A673 (cell line): ENCODE data around the gene GNG14. TPM values are rescaled to one million over a fixed set of nuclear protein-coding genes. Genes with fewer than 3 reads are reported as not detected.

Experiments used
- BruUV-seq: library from RNA; stranded (reverse); fragments of 400-500 nt; replicated peaks from 2 replicates; lab custom pipeline; 2021; lab: Mats Ljungman, UMichigan
- CTCF ChIA-PET: fragments of 300-600 bp; sonication (Branson Sonifier 250); formaldehyde crosslinking; loops from one replicate; lab custom pipeline; 2022; ENCODE audit warnings: antibody characterized with exemption; lab: Charles Lee
- POLR2A ChIA-PET: fragments of 300-600 bp; sonication (Branson Sonifier 250); formaldehyde crosslinking; loops from one replicate; lab custom pipeline; 2022; ENCODE audit warnings: antibody characterized with exemption; ENCODE audit not compliant: low non-redundant PET; lab: Charles Lee
- DNase-seq: peaks from one replicate; pipeline ENCODE4 v3.0.0-alpha.2; 2015; ENCODE audit warnings: low spot score
- H3K27ac ChIP-seq: fragments of 200-600 bp; sonication (generic); 2 replicates; pipeline ENCODE4 v1.5.1; 2016; ENCODE audit warnings: mixed run types, low read depth, mild to moderate bottlenecking, mixed read lengths, antibody characterized with exemption, low read length; ENCODE audit not compliant: poor library complexity, severe bottlenecking
- H3K27me3 ChIP-seq: fragments of 200-600 bp; sonication (generic); replicated peaks from 2 replicates; pipeline ENCODE4 v1.6.1; 2017; ENCODE audit warnings: mixed run types, low read depth, mild to moderate bottlenecking, mixed read lengths, antibody characterized with exemption, low read length; ENCODE audit not compliant: insufficient read depth, poor library complexity
- H3K36me3 ChIP-seq: fragments of 200-600 bp; sonication (generic); 2 replicates; pipeline ENCODE4 v1.6.1; 2016; ENCODE audit warnings: mixed run types, mild to moderate bottlenecking, mixed read lengths, antibody characterized with exemption, low read length; ENCODE audit not compliant: insufficient read depth, poor library complexity, severe bottlenecking
- H3K4me1 ChIP-seq: fragments of 200-600 bp; sonication (generic); 2 replicates; pipeline ENCODE4 v1.6.1; 2017; ENCODE audit warnings: mixed run types, mild to moderate bottlenecking, mixed read lengths, antibody characterized with exemption, low read length; ENCODE audit not compliant: insufficient read depth, poor library complexity, severe bottlenecking
- H3K4me3 ChIP-seq: fragments of 200-600 bp; sonication (generic); 2 replicates; pipeline ENCODE4 v1.5.1; 2016; ENCODE audit warnings: low read depth, mixed run types, mild to moderate bottlenecking, mixed read lengths, low read length; ENCODE audit not compliant: poor library complexity, severe bottlenecking
- H3K9me3 ChIP-seq: fragments of 200-600 bp; sonication (generic); 2 replicates; pipeline ENCODE4 v1.6.1; 2016; ENCODE audit warnings: mixed run types, low read depth, mild to moderate bottlenecking, mixed read lengths, antibody characterized with exemption, low read length; ENCODE audit not compliant: poor library complexity, severe bottlenecking
- EZH2 ChIP-seq: fragments of 200-600 bp; sonication (generic); IDR thresholded peaks from 2 replicates; pipeline ENCODE4 v1.6.1; 2017; ENCODE audit warnings: borderline replicate concordance, low read depth, mild to moderate bottlenecking, mixed read lengths, antibody characterized with exemption, low read length; ENCODE audit not compliant: poor library complexity, severe bottlenecking
- intact Hi-C: fragments of 100-400 bp; cut with micrococcal nuclease; formaldehyde crosslinking; loops from one replicate; pipeline ENCODE4 v1.10.0; 2022; ENCODE audit not compliant: unreplicated experiment
- total RNA-seq: library from RNA; stranded (reverse); gene quantifications from 2 replicates; pipeline ENCODE4 v1.2.3, GENCODE V29; 2021
- TF ChIP-seq, protein P1 (sequence below): fragments of 300-800, 200-600 bp; sonication (generic); conservative IDR thresholded peaks from 2 replicates; pipeline ENCODE4 v1.5.1; 2017; ENCODE audit warnings: low read depth, mild to moderate bottlenecking, antibody characterized with exemption, low read length, moderate library complexity, mixed read lengths

The GNG14 gene
- total RNA-seq, 1 experiment from 2014 or later = not detected

DNA sequence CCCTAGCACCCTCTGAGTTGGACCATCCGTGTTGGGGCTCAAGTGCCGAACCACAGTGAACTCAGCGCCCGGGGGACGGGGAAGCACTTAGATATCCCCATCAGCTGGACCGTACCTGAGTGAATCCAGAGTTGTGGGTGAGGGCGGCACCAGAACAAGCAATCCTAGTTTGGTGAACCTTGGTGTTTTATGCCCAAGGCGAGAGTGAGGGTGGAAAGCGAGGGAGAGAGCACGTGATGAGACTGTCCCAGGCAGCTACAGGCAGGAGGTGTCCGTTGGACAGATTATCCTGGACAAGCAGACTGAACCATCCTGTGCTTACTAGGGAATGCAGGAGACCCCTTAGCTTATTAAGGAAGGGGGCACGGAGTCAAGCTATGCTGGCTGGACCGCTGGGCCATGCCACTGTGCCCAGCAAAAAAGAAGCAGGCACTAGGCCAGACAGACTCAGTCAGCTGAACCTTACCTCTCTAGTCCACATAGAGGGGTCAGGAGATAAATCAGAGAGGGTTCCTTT, 50.1 kb downstream of the GNG14 start:
- no peak for DNase-seq
- no peaks in the 10 kb centered on the region for H3K27me3 ChIP-seq
- H3K4me1 ChIP-seq = peaks cover 19% of the 10 kb centered on the region
- BruUV-seq = no TSS peak
- no peaks in the 10 kb centered on the region for H3K9me3 ChIP-seq
- peak overlapping the region; percentile 98 for H3K27ac ChIP-seq
- ChIA-PET CTCF (interaction anchor here (1.2 to 1.6 kb wide), 2 partner anchors 20 to 23 kb away, joined by 6 to 8 read pairs; no protein-coding TSS in a partner anchor), POLR2A (no interaction called here)
- peak overlapping the region; percentile 69 for H3K4me3 ChIP-seq
- intact Hi-C loops = loop anchor here (2.0 kb wide), 1 partner anchor 65 kb away; the partner anchor contains the start of gene THSD8
- peaks cover 12% of the 10 kb centered on the region for H3K36me3 ChIP-seq
- no peak for TF ChIP-seq EZH2
- TF ChIP-seq, protein P1, sequence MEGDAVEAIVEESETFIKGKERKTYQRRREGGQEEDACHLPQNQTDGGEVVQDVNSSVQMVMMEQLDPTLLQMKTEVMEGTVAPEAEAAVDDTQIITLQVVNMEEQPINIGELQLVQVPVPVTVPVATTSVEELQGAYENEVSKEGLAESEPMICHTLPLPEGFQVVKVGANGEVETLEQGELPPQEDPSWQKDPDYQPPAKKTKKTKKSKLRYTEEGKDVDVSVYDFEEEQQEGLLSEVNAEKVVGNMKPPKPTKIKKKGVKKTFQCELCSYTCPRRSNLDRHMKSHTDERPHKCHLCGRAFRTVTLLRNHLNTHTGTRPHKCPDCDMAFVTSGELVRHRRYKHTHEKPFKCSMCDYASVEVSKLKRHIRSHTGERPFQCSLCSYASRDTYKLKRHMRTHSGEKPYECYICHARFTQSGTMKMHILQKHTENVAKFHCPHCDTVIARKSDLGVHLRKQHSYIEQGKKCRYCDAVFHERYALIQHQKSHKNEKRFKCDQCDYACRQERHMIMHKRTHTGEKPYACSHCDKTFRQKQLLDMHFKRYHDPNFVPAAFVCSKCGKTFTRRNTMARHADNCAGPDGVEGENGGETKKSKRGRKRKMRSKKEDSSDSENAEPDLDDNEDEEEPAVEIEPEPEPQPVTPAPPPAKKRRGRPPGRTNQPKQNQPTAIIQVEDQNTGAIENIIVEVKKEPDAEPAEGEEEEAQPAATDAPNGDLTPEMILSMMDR = no peak

Other genes starting within 250 kb of the GNG14 start
- gene ZNF443, start 247.0 kb upstream of the GNG14 start, total RNA-seq = 4.3 and 5.2 TPM in 2 replicates
- 3.6 and 5.1 TPM in 2 replicates for gene ZNF709, start 203.2 kb upstream of the GNG14 start, total RNA-seq
- 6.3 and 7.9 TPM in 2 replicates for gene ZNF564, start 136.5 kb upstream of the GNG14 start, total RNA-seq
- gene ZNF490, start 77.2 kb upstream of the GNG14 start, total RNA-seq = 7.7 and 9.5 TPM in 2 replicates
- 22.9 and 26.0 TPM in 2 replicates for gene ZNF791, start 77.1 kb upstream of the GNG14 start, total RNA-seq
- gene MAN2B1, start 21.3 kb upstream of the GNG14 start, total RNA-seq = 64.4 and 67.1 TPM in 2 replicates
- gene WDR83, start 21.2 kb upstream of the GNG14 start, total RNA-seq = 19.4 and 24.5 TPM in 2 replicates
- 117 and 127 TPM in 2 replicates for gene DHPS, start 6.1 kb upstream of the GNG14 start, total RNA-seq
- 15.4 and 19.6 TPM in 2 replicates for gene FBXW9, start 8.6 kb downstream of the GNG14 start, total RNA-seq
- 121 and 150 TPM in 2 replicates for gene TNPO2, start 35.9 kb downstream of the GNG14 start, total RNA-seq
- gene TRIR, start 46.7 kb downstream of the GNG14 start, total RNA-seq = 238 and 259 TPM in 2 replicates
- gene GET3, start 49.5 kb downstream of the GNG14 start, total RNA-seq = 91.7 and 92.6 TPM in 2 replicates
- 0.13 TPM in 1 of 2 replicates, not detected in the other for gene BEST2, start 63.8 kb downstream of the GNG14 start, total RNA-seq
- 25.8 and 34.1 TPM in 2 replicates for gene HOOK2, start 87.6 kb downstream of the GNG14 start, total RNA-seq
- gene JUNB, start 103.5 kb downstream of the GNG14 start, total RNA-seq = 27.7 and 28.6 TPM in 2 replicates
- gene PRDX2, start 113.8 kb downstream of the GNG14 start, total RNA-seq = 406 and 429 TPM in 2 replicates
- gene THSD8, start 114.1 kb downstream of the GNG14 start, total RNA-seq = 45.2 and 53.4 TPM in 2 replicates
- 97.7 and 99.7 TPM in 2 replicates for gene RNASEH2A, start 118.6 kb downstream of the GNG14 start, total RNA-seq
- gene RTBDN, start 146.6 kb downstream of the GNG14 start, total RNA-seq = 1.4 TPM in 1 of 2 replicates, not detected in the other
- gene MAST1, start 150.5 kb downstream of the GNG14 start, total RNA-seq = 22.2 and 26.7 TPM in 2 replicates
- 22.7 and 27.8 TPM in 2 replicates for gene DNASE2, start 193.5 kb downstream of the GNG14 start, total RNA-seq
- 0.30 and 0.57 TPM in 2 replicates for gene KLF1, start 199.2 kb downstream of the GNG14 start, total RNA-seq
- 47.3 and 58.7 TPM in 2 replicates for gene GCDH, start 203.2 kb downstream of the GNG14 start, total RNA-seq
- 0.71 and 1.8 TPM in 2 replicates for gene SYCE2, start 231.3 kb downstream of the GNG14 start, total RNA-seq
- 150 and 162 TPM in 2 replicates for gene FARSA, start 245.7 kb downstream of the GNG14 start, total RNA-seq